OCI-LY3 (cell line): ENCODE measurements around the gene ARNT2.

Experiments used
- H2AFZ ChIP-seq: fragments of 200-600, 300-600 bp; shearing (Covaris generic); 2 replicates; pipeline ENCODE4 v1.6.0; 2014; ENCODE audit warnings: antibody characterized with exemption, low read depth, low read length
- H3K27ac ChIP-seq: fragments of 200-600, 300-600 bp; sonication (generic); 2 replicates; pipeline ENCODE4 v1.5.1; 2014; ENCODE audit warnings: mild to moderate bottlenecking, low read length, moderate library complexity, mixed read lengths
- H3K27me3 ChIP-seq: fragments of 200-600, 300-600 bp; sonication (generic); 2 replicates; pipeline ENCODE4 v1.6.1; 2014; ENCODE audit warnings: low read depth, low read length, mixed read lengths
- H3K36me3 ChIP-seq: fragments of 200-600, 300-600 bp; sonication (generic); replicated peaks from 2 replicates; pipeline ENCODE3; 2014; ENCODE audit warnings: low read depth, low read length, mixed read lengths
- H3K4me1 ChIP-seq: fragments of 300-600, 200-600 bp; sonication (generic); 2 replicates; pipeline ENCODE4 v1.6.1; 2014; ENCODE audit warnings: low read length, mixed read lengths
- H3K4me2 ChIP-seq: fragments of 200-600, 300-600 bp; sonication (generic); 2 replicates; pipeline ENCODE4 v1.6.1; 2014; ENCODE audit warnings: low read length, mixed read lengths
- H3K4me3 ChIP-seq: fragments of 300-600, 200-600 bp; sonication (generic); 2 replicates; pipeline ENCODE4 v1.5.1; 2014; ENCODE audit warnings: antibody characterized with exemption, mild to moderate bottlenecking, low read length, moderate library complexity
- H3K79me2 ChIP-seq: fragments of 300-600, 200-600 bp; shearing (Covaris generic); 2 replicates; pipeline ENCODE4 v1.6.1; 2014; ENCODE audit warnings: mild to moderate bottlenecking, low read length, mixed read lengths
- H3K9ac ChIP-seq: fragments of 300-600, 200-600 bp; shearing (Covaris generic); 2 replicates; pipeline ENCODE4 v1.6.0; 2014; ENCODE audit warnings: mild to moderate bottlenecking, low read length, moderate library complexity
- H3K9me3 ChIP-seq: fragments of 200-600, 300-600 bp; shearing (Covaris generic); 2 replicates; pipeline ENCODE4 v1.6.1; 2014; ENCODE audit warnings: low read length, mixed read lengths; ENCODE audit not compliant: insufficient read depth
- H4K20me1 ChIP-seq: fragments of 200-600, 300-600 bp; sonication (generic); 2 replicates; pipeline ENCODE4 v1.6.1; 2016; ENCODE audit warnings: low read length, mixed read lengths; ENCODE audit not compliant: insufficient read depth
- CTCF ChIP-seq: fragments of 200-600, 300-600 bp; sonication (generic); IDR thresholded peaks from 2 replicates; pipeline ENCODE4 v1.5.1; 2014; ENCODE audit warnings: antibody characterized with exemption, low read length, low read depth
- EZH2phosphoT487 ChIP-seq: fragments of 200-600 bp; shearing (Covaris generic); IDR thresholded peaks from 2 replicates; pipeline ENCODE4 v1.6.1; 2018; ENCODE audit warnings: antibody characterized with exemption, mixed run types, low read depth

ARNT2 gene

DNA sequence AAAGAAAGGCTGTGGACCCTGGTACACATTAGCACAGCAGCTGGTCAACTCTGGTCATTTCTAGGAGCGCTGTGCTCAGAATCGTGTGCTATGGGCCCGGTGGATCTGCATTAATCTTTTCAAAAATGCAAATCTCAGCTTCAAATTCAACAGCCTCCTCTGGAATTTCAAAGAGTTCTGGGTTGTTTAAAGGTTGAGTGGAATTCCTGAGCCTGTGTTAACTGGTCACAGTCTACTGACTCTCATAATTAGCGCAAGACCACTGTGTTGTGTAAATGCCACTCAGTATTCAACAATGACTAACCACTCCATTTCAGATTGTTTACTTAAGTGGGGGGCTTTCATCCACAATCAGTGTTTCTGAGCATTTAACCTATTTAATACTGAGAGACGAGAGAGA lies 2.7 kb upstream of the ARNT2 start:
- peaks cover 41% of the 10 kb centered on the region for H3K27me3 ChIP-seq
- H3K4me2 ChIP-seq: no peak overlapping the region
- H4K20me1 ChIP-seq: no peaks in the 10 kb centered on the region
- H3K27ac ChIP-seq: no peak overlapping the region
- H3K79me2 ChIP-seq: no peaks in the 10 kb centered on the region
- H3K9me3 ChIP-seq: no peaks in the 10 kb centered on the region
- H3K9ac ChIP-seq: no peak overlapping the region
- peaks cover 6% of the 10 kb centered on the region for H3K4me1 ChIP-seq
- TF ChIP-seq EZH2phosphoT487 (no peak), CTCF (no peak)
- no peak overlapping the region for H3K4me3 ChIP-seq
- H2AFZ ChIP-seq: no peak overlapping the region
- H3K36me3 ChIP-seq: no peaks in the 10 kb centered on the region

DNA sequence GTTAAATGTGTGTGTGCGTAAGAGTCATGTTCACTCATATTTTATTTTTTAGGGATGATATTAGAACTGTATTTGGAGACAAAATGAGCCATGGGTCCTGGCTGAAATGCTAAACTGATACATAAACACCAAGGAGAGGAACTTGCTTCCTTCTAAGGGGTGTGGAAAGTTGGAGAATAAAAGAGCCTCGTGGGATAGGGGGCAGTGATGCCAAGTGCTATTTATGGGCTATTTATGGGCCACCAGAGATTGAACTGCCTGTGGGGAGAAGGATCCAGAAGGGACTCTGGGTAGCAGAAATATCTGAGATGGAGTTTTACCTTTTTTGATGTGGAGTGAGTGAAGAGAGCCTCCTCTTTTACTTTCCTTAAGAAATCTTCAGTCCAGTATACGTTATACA lies 1.8 kb upstream of the ARNT2 start:
- no peak overlapping the region for H3K4me2 ChIP-seq
- no peak overlapping the region for H3K4me3 ChIP-seq
- no peaks in the 10 kb centered on the region for H3K79me2 ChIP-seq
- peaks cover 6% of the 10 kb centered on the region for H3K4me1 ChIP-seq
- TF ChIP-seq EZH2phosphoT487 (no peak), CTCF (no peak)
- no peak overlapping the region for H2AFZ ChIP-seq
- H4K20me1 ChIP-seq: no peaks in the 10 kb centered on the region
- no peaks in the 10 kb centered on the region for H3K36me3 ChIP-seq
- peaks cover 40% of the 10 kb centered on the region for H3K27me3 ChIP-seq
- no peak overlapping the region for H3K9ac ChIP-seq
- H3K27ac ChIP-seq: no peak overlapping the region
- H3K9me3 ChIP-seq: no peaks in the 10 kb centered on the region

GRCh38 chr15:80403712-80404056 lies 498 bp upstream of the ARNT2 start:
- TF ChIP-seq EZH2phosphoT487 (no peak), CTCF (no peak)
- Histone ChIP-seq H4K20me1 (no peaks in the 10 kb centered on the region), H3K9me3 (no peaks in the 10 kb centered on the region), H2AFZ (peak overlapping the region; percentile 53; the same call in 1 of the 2 replicates), H3K4me3 (peak overlapping the region; percentile 82), H3K27me3 (peaks cover 44% of the 10 kb centered on the region), H3K9ac (peak overlapping the region; percentile 54), H3K4me1 (peaks cover 6% of the 10 kb centered on the region), H3K4me2 (peak overlapping the region; percentile 84), H3K79me2 (no peaks in the 10 kb centered on the region), H3K36me3 (no peaks in the 10 kb centered on the region), H3K27ac (no peak overlapping the region)

GRCh38 chr15:80404761-80405553 lies 775 bp downstream of the ARNT2 start:
- no peaks in the 10 kb centered on the region for H3K9me3 ChIP-seq
- TF ChIP-seq CTCF (no peak), EZH2phosphoT487 (no peak)
- H3K9ac ChIP-seq: peak overlapping the region; percentile 54
- no peaks in the 10 kb centered on the region for H3K36me3 ChIP-seq
- H3K79me2 ChIP-seq: no peaks in the 10 kb centered on the region
- H3K4me3 ChIP-seq: peak overlapping the region; percentile 82
- H3K4me2 ChIP-seq: peak overlapping the region; percentile 84
- H4K20me1 ChIP-seq: no peaks in the 10 kb centered on the region
- peak overlapping the region; percentile 66 for H2AFZ ChIP-seq
- H3K27ac ChIP-seq: no peak overlapping the region
- H3K27me3 ChIP-seq: peaks cover 50% of the 10 kb centered on the region
- peaks cover 6% of the 10 kb centered on the region for H3K4me1 ChIP-seq
